SU-DHL-6 (cell line): ENCODE data around the gene NVL.

Experiments used
- H2AFZ ChIP-seq: fragments of 200-600 bp; sonication (generic); 2 replicates; pipeline ENCODE4 v1.6.1; 2014; ENCODE audit warnings: low read depth, mild to moderate bottlenecking, moderate library complexity, mixed read lengths, antibody characterized with exemption, low read length; ENCODE audit not compliant: severe bottlenecking
- H3F3A ChIP-seq: fragments of 200-600 bp; shearing (Covaris generic); 2 replicates; pipeline ENCODE4 v1.6.0; 2016; ENCODE audit warnings: antibody characterized with exemption, mild to moderate bottlenecking; ENCODE audit not compliant: insufficient read depth
- H3K27ac ChIP-seq: fragments of 200-600 bp; sonication (generic); 2 replicates; pipeline ENCODE4 v1.5.1; 2016; ENCODE audit warnings: low read depth, mild to moderate bottlenecking, low read length, moderate library complexity, mixed read lengths
- H3K27me3 ChIP-seq: fragments of 200-600 bp; sonication (generic), shearing (Covaris generic); 2 replicates; pipeline ENCODE4 v1.6.0; 2014; ENCODE audit warnings: mild to moderate bottlenecking, low read length
- H3K36me3 ChIP-seq: fragments of 200-600 bp; sonication (generic); 2 replicates; pipeline ENCODE4 v1.6.1; 2014; ENCODE audit warnings: mild to moderate bottlenecking, low read length, mixed read lengths
- H3K4me2 ChIP-seq: fragments of 300-600, 200-600 bp; shearing (Covaris generic), sonication (generic); 2 replicates; pipeline ENCODE4 v1.6.0; 2014; ENCODE audit warnings: low read length, low read depth, mild to moderate bottlenecking; ENCODE audit not compliant: poor library complexity, severe bottlenecking
- H3K4me3 ChIP-seq: fragments of 200-600 bp; sonication (generic); 2 replicates; pipeline ENCODE4 v1.5.1; 2014; ENCODE audit warnings: antibody characterized with exemption, low read length, mild to moderate bottlenecking, mixed read lengths; ENCODE audit not compliant: insufficient read depth, poor library complexity, severe bottlenecking
- H3K79me2 ChIP-seq: fragments of 200-600 bp; sonication (generic); 2 replicates; pipeline ENCODE4 v1.6.1; 2014; ENCODE audit warnings: mild to moderate bottlenecking, low read length, moderate library complexity; ENCODE audit not compliant: insufficient read depth
- H3K9ac ChIP-seq: fragments of 200-600 bp; sonication (generic); 2 replicates; pipeline ENCODE4 v1.7.0; 2014; ENCODE audit warnings: mild to moderate bottlenecking, low read length
- H3K9me2 ChIP-seq: fragments of 200-600 bp; sonication (generic); replicated peaks from 2 replicates; pipeline ENCODE4 v1.6.1; 2014; ENCODE audit warnings: low read length; ENCODE audit not compliant: insufficient read depth
- H3K9me3 ChIP-seq: fragments of 200-600 bp; sonication (generic); 2 replicates; pipeline ENCODE4 v1.6.1; 2014; ENCODE audit warnings: low read length, mixed read lengths; ENCODE audit not compliant: insufficient read depth
- H4K20me1 ChIP-seq: fragments of 200-600 bp; sonication (generic); 2 replicates; pipeline ENCODE4 v1.6.1; 2014; ENCODE audit warnings: low read depth, mild to moderate bottlenecking, antibody characterized with exemption, low read length, moderate library complexity, mixed read lengths
- CTCF ChIP-seq: fragments of 200-600 bp; sonication (generic); IDR thresholded peaks from one replicate; pipeline ENCODE4 v1.5.1; 2017; ENCODE audit warnings: antibody characterized with exemption, mild to moderate bottlenecking, low read length, moderate library complexity; ENCODE audit not compliant: insufficient read depth, poor library complexity, severe bottlenecking
- EZH2phosphoT487 ChIP-seq: fragments of 200-600 bp; sonication (generic), shearing (Covaris generic); conservative IDR thresholded peaks from 2 replicates; pipeline ENCODE4 v1.6.1; 2018; ENCODE audit warnings: mild to moderate bottlenecking, antibody characterized with exemption, low read length, moderate library complexity, mixed read lengths

NVL gene

GRCh38 chr1:224199679-224200078 is 130.3 kb downstream of the NVL start:
- Histone ChIP-seq H3K79me2 (no peaks in the 10 kb centered on the region), H2AFZ (no peak overlapping the region), H3K4me3 (no peak overlapping the region), H3K9me2 (no peaks in the 10 kb centered on the region), H3K4me2 (no peak overlapping the region), H3K9me3 (no peaks in the 10 kb centered on the region), H3K36me3 (no peaks in the 10 kb centered on the region), H3K27ac (no peak overlapping the region), H4K20me1 (no peaks in the 10 kb centered on the region), H3K27me3 (no peaks in the 10 kb centered on the region), H3F3A (peaks cover 4% of the 10 kb centered on the region; the same call in 1 of the 2 replicates), H3K9ac (no peak overlapping the region)
- no peak for TF ChIP-seq EZH2phosphoT487
- no peak for TF ChIP-seq CTCF

- no peak overlapping the region for H2AFZ ChIP-seq
- H3F3A ChIP-seq: peaks cover 4% of the 10 kb centered on the region; the same call in 1 of the 2 replicates
- no peaks in the 10 kb centered on the region for H4K20me1 ChIP-seq
- H3K4me3 ChIP-seq: no peak overlapping the region
- TF ChIP-seq CTCF (no peak), EZH2phosphoT487 (no peak)
- H3K27me3 ChIP-seq: no peaks in the 10 kb centered on the region
- no peaks in the 10 kb centered on the region for H3K9me2 ChIP-seq
- H3K36me3 ChIP-seq: no peaks in the 10 kb centered on the region
- H3K27ac ChIP-seq: no peak overlapping the region
- H3K4me2 ChIP-seq: no peak overlapping the region
- no peaks in the 10 kb centered on the region for H3K79me2 ChIP-seq
- no peaks in the 10 kb centered on the region for H3K9me3 ChIP-seq
- H3K9ac ChIP-seq: no peak overlapping the region
These were observed 131.4 kb downstream of the NVL start for GRCh38 chr1:224198572-224198971.

GRCh38 chr1:224196813-224197600 is 133.0 kb downstream of the NVL start:
- H3K27me3 ChIP-seq: no peaks in the 10 kb centered on the region
- H3K79me2 ChIP-seq: no peaks in the 10 kb centered on the region
- no peak overlapping the region for H3K4me3 ChIP-seq
- no peak overlapping the region for H3K4me2 ChIP-seq
- no peaks in the 10 kb centered on the region for H3K9me3 ChIP-seq
- no peak overlapping the region for H3K9ac ChIP-seq
- H3K27ac ChIP-seq: no peak overlapping the region
- peaks cover 9% of the 10 kb centered on the region; the same call in 1 of the 2 replicates for H3F3A ChIP-seq
- TF ChIP-seq EZH2phosphoT487 (no peak), CTCF (no peak)
- no peaks in the 10 kb centered on the region for H4K20me1 ChIP-seq
- no peaks in the 10 kb centered on the region for H3K9me2 ChIP-seq
- H2AFZ ChIP-seq: no peak overlapping the region
- H3K36me3 ChIP-seq: peaks cover 5% of the 10 kb centered on the region
